SK-N-SH (cell line): ENCODE measurements around the gene PHLDB2.

Experiments used
- CTCF ChIP-seq: fragments of 200-600 bp; sonication (generic); IDR thresholded peaks from 2 replicates; pipeline ENCODE4 v1.6.1; 2017; ENCODE audit warnings: antibody characterized with exemption, mild to moderate bottlenecking, moderate library complexity
- EP300 ChIP-seq, 2 experiments: IDR thresholded peaks; 2 replicates each; pipeline versions ENCODE4 v1.4.0 to v1.6.1; 2012; ENCODE audit warnings: borderline replicate concordance in 1 of 2, low read depth in 1 of 2, low read length in 1 of 2
- MEF2A ChIP-seq: IDR thresholded peaks from 2 replicates; pipeline ENCODE4 v1.4.0; 2012; ENCODE audit warnings: low read depth, borderline replicate concordance
- NFIC ChIP-seq: IDR thresholded peaks from 2 replicates; pipeline ENCODE4 v1.4.0; 2012; ENCODE audit warnings: borderline replicate concordance
- PBX3 ChIP-seq: IDR thresholded peaks from 2 replicates; pipeline ENCODE4; 2012
- RAD21 ChIP-seq: IDR thresholded peaks from 2 replicates; pipeline ENCODE4 v1.6.1; 2012; ENCODE audit warnings: mild to moderate bottlenecking, low read length
- USF2 ChIP-seq: fragments of 150-350 bp; IDR thresholded peaks from 2 replicates; pipeline ENCODE4 v1.6.1; 2017; ENCODE audit warnings: antibody characterized with exemption, low read length, low read depth, borderline replicate concordance

GRCh38 chr3:111904376-111905241 lies 45.5 kb downstream of the PHLDB2 start:
- TF ChIP-seq PBX3 (no peak), MEF2A (no peak), USF2 (no peak), EP300 (IDR thresholded peaks at IDR 0.05; ENCODE audit: borderline replicate concordance in 1 of 2, low read depth in 1 of 2, low read length in 1 of 2) (no peak), CTCF (no peak), NFIC (no peak), RAD21 (no peak)
